HG03460 (cell line): ENCODE measurements around the gene EP400.
"Not testable (repeated sequence)": the region's sequence is repeated elsewhere in the genome, so short reads cannot be mapped to it uniquely, and the experiment has no call there.

Experiments
- ATAC-seq: cut with Tn5 transposase; IDR thresholded peaks from one replicate; pipeline ENCODE4 v1.9.1; 2021; ENCODE audit not compliant: unreplicated experiment

EP400 gene

GRCh38 chr12:131983554-131983953 is 33.8 kb downstream of the EP400 start:
- no peak for ATAC-seq

- ATAC-seq = no peak
These were observed 34.6 kb downstream of the EP400 start for GRCh38 chr12:131984334-131984733.

GRCh38 chr12:131985510-131985875 is 35.8 kb downstream of the EP400 start:
- ATAC-seq = not testable (repeated sequence)

- ATAC-seq = no peak
These were observed 36.6 kb downstream of the EP400 start for GRCh38 chr12:131986361-131986760.

- no peak for ATAC-seq
These were observed 37.2 kb downstream of the EP400 start for GRCh38 chr12:131986910-131987309.

- ATAC-seq = no peak
These were observed 37.8 kb downstream of the EP400 start for GRCh38 chr12:131987552-131987951.

- no peak for ATAC-seq
These were observed 38.5 kb downstream of the EP400 start for GRCh38 chr12:131988054-131988796.

GRCh38 chr12:131989021-131989420 is 39.3 kb downstream of the EP400 start:
- no peak for ATAC-seq

- ATAC-seq = no peak
These were observed 40.6 kb downstream of the EP400 start for GRCh38 chr12:131990066-131990979.

- ATAC-seq = no peak
These were observed 41.2 kb downstream of the EP400 start for GRCh38 chr12:131990980-131991305.

- no peak for ATAC-seq
These were observed 42.2 kb downstream of the EP400 start for GRCh38 chr12:131991816-131992430.

GRCh38 chr12:131994589-131994988 is 44.8 kb downstream of the EP400 start:
- ATAC-seq = peak; percentile 89

GRCh38 chr12:132000286-132000872 is 50.6 kb downstream of the EP400 start:
- ATAC-seq = no peak

- no peak for ATAC-seq
These were observed 54.1 kb downstream of the EP400 start for GRCh38 chr12:132003846-132004245.

- ATAC-seq = no peak
These were observed 55.2 kb downstream of the EP400 start for GRCh38 chr12:132004946-132005345.

- no peak for ATAC-seq
These were observed 56.4 kb downstream of the EP400 start for GRCh38 chr12:132006056-132006680.

- no peak for ATAC-seq
These were observed 57.3 kb downstream of the EP400 start for GRCh38 chr12:132007041-132007440.

GRCh38 chr12:132009336-132009859 is 59.7 kb downstream of the EP400 start:
- ATAC-seq = no peak

GRCh38 chr12:132012919-132013568 is 63.3 kb downstream of the EP400 start:
- ATAC-seq = no peak
